ENCODE data around the gene MTF1.

DNA sequence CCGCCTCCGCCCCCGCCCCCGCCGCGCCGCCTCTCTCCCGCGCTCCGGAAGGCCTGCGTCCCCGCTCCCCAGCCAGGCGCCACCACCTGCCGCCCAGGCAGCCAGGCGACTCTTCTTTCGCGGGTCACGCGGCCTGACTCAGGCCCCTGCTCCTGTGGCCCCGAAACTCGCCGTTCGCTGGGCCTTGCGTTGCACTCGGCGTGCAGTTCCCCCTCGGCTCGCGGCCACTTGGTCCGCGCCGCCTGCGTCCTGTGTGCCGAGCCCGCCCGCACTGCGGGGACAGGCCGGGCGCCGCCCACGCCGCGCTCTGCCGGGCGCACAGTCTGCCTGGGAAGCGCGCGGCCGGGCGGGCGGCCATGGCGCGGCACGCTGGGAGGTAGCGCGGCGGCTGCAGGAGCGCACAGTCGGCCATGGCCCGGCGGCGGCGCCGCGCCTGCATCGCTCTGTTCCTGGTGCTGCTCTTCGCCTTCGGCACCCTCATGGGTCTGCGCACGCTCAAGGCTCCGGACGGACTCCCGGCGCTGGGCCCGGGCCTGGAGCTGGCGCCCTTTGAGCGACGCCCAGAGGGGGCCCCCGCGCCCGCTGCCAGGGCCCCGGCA lies 65.5 kb downstream of the MTF1 start, which contains the start of gene MANEAL:
- TF ChIP-seq, protein P1, sequence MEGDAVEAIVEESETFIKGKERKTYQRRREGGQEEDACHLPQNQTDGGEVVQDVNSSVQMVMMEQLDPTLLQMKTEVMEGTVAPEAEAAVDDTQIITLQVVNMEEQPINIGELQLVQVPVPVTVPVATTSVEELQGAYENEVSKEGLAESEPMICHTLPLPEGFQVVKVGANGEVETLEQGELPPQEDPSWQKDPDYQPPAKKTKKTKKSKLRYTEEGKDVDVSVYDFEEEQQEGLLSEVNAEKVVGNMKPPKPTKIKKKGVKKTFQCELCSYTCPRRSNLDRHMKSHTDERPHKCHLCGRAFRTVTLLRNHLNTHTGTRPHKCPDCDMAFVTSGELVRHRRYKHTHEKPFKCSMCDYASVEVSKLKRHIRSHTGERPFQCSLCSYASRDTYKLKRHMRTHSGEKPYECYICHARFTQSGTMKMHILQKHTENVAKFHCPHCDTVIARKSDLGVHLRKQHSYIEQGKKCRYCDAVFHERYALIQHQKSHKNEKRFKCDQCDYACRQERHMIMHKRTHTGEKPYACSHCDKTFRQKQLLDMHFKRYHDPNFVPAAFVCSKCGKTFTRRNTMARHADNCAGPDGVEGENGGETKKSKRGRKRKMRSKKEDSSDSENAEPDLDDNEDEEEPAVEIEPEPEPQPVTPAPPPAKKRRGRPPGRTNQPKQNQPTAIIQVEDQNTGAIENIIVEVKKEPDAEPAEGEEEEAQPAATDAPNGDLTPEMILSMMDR (conservative IDR thresholded peaks at IDR 0.05): no peak
- peak; percentile 91 for TF ChIP-seq ZFX (IDR thresholded peaks at IDR 0.05)

Measured in C4-2B (cell line).